GM18508 (cell line): ENCODE results near the gene HCN2.

Source experiments
- ATAC-seq: cut with Tn5 transposase; IDR thresholded peaks from one replicate; pipeline ENCODE4 v1.9.1; 2021; ENCODE audit warnings: moderate number of reproducible peaks; ENCODE audit not compliant: insufficient read depth, unreplicated experiment

The HCN2 gene

DNA sequence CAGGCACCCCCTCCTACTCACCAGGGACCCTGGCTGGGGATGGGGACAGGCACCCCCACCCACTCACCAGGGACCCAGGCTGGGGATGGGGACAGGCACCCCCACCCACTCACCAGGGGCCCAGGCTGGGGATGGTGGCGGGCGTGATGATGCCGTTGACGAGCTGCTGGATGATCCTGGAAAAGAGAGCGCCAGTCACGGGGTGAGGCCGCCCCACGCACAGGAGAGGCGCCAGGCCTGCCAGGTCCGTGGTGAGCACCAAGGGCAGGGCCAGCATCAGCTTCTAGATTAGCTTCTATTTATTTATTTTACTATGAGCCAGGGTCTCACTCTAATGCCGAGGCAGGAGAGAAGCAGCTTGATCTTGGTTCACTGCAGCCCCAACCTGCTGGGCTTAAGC, 60.4 kb downstream of the HCN2 start:
- no peak for ATAC-seq

DNA sequence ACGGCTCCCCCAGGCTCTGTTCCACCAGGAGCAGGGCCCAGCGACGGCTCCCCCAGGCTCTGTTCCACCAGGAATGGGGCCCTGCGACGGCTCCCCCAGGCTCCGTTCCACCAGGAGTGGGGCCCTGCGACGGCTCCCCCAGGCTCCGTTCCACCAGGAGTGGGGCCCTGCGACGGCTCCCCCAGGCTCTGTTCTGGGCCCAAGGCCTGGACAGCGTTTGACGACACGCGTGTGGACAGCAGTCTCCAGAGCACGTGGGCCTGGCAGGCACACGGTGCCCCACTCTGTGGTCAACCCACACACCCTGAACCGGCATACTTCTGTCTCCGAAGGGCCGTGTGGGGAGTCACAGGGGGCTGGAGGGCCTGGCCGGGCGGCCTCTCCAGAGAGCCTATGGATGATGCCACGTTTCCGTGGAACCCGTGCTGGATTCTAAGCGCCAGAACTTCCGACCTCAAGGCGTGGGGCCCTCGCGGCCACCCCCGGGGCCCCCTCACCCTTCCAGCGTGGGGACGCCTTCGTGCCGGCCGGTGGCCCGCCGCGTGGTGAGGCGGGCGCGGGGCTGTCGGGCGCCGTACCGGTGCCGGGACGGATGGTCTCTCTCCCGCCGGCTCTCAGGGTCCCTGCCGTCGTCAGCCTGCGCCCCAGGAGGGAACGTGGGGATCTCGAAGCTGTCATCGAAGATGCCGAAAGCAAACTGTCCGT, 61.6 kb downstream of the HCN2 start:
- ATAC-seq = no peak

GRCh38 chr19:651991-652390, 62.3 kb downstream of the HCN2 start:
- ATAC-seq = no peak

GRCh38 chr19:652467-653389, 63.0 kb downstream of the HCN2 start:
- ATAC-seq = no peak

DNA sequence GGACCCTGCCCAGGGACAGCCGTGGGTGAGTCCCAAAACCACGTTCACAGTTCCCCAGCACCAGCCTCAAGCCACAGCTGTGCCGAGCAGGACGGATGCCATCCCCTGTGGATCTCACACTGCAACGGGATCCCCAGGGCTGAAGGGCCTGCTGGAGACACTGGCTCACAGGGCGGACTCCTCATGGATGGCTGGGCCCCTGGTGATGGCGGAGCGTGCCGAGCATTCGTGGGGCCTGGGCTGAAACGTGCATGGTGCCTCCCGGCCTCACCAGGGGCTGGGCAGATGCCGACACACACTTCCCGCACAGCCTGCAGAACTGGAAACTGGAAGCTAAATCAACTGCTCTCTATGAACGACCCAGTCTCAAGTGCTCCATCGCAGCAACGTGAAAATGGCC, 63.7 kb downstream of the HCN2 start:
- ATAC-seq = no peak

- ATAC-seq = no peak
Observed at GRCh38 chr19:655691-656090, 66.0 kb downstream of the HCN2 start.

- ATAC-seq = no peak
Observed at GRCh38 chr19:656751-657559, 67.3 kb downstream of the HCN2 start.

DNA sequence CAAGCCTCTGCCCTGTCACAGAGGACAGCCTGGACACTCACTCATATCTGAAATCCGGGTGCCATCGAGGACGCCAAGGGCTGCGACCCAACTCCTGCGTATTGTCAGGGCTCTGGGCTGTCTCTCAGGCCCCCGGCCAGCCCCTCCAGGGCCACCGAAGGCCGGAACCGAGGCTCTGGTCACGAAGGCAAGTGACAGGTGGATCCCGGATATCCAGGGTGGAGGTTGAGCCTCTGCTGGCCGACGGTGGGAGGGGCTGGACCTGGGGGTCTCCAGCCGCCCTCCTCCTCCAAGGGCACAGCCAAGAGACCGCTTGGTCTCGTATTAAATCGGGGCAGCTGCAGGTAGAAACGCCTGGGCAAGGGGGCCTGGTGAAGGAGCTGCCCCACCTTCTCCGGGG, 67.9 kb downstream of the HCN2 start:
- ATAC-seq = no peak

DNA sequence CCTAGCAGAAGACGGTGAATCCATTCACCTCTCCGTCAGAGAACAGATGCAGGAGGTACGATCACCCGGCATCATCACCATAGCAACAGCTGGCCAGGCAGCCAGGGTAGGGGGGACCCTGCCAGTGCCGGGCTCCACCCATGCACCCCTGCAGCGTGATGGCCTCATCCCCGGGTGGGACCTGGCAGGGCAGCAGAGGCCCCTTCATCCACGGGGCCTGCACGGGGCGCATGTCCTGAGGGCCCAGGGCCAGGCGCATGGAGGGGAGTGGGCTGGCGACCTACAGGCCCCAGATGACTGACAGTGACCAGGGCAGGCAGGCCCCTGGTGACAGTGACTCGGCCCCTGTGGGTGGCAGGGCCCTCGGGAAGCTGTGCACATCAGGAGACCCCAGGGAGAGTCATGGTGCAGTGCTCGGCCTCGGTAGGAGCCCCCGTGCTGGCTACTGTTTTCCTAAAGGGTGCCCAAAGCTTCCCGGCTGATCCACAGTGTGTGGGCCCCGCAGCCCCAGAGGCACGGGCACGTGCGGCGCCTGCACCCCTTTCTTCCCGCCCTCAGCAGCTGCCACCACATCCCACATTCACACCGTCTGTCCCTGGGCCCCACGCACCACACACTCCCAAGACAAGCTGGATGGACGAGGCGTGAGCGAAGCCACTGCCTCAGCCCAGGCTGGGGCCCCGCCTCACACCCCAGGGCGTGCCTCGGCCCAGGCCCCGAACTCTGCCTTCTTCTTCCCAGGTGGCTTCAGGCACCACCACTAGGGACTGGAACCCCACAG, 68.6 kb downstream of the HCN2 start:
- ATAC-seq = no peak

DNA sequence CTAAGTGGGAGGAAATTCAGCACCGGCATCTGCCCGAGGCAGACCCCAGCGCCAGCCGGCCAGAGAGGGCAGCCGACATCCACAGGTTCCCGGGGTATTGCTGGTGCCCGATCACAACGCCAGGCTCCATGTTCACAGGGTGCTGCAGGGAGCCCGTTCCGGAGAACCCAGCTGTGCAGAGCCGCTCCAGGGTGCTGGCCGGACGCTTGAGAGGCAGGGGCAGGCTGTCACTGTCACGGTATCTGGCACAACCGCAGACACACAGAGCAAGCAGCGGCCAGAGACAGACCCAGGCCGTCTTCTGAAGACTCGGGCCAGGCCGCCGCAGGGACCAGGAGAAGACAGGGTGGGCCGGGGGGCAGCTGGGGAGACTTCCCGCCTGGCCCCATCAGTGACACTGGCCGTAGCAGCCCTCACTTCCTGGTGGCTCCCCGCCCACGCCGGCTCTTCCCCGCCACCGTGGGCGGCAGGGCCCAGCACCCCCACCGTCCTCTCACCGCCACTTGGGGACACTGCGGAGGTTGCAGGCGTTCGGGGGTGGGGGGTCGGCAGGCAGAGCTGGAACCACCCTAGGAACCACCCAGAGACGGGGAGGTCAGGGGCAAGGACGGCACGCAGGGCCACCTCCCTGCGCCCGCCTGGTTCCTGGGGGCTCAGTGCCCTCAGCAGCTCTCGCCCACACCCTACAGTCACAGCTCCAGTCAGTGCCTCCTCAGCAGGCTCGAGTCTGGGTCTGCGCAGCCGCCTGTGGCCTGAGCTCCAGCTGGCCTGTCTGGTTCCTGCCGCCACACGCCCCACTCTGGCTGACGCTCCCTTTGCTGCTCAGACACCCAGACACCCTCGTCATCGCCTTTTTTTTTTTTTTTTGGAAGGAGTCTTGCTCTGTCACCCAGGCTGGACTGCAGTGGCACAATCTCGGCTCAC, 69.5 kb downstream of the HCN2 start:
- no peak for ATAC-seq

DNA sequence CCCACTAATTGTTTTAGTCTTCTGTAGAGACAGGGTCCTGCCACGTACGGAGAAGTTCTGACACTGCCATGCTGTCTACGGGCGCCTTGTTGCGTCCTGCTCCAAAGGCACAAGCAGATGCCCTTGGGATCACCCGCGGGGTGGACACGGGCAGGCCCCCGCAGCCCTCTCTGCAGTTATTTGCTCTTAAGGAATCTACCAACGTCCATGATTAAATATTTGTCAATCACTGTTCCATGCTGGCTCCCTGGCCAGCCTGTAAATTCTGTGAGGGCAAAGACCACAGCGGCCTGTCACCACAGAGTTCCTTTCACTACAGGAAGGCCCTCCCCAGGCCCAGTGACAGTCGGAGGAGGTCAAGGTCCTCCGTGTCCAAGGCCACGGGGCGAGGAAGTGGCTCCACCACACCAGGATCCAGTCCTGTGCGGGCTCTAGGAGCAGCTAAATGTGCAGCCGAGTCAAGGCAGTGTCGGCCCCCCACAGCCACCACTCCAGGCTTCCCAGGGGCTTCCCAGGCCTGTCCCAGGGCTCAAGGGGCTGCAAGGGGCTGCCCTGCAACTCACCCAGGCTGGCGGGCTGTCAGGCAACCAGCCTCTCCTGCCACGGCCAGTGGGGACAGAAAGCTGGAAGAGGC, 71.2 kb downstream of the HCN2 start:
- no peak for ATAC-seq

- ATAC-seq = no peak
Observed at GRCh38 chr19:661427-662196, 71.9 kb downstream of the HCN2 start.

DNA sequence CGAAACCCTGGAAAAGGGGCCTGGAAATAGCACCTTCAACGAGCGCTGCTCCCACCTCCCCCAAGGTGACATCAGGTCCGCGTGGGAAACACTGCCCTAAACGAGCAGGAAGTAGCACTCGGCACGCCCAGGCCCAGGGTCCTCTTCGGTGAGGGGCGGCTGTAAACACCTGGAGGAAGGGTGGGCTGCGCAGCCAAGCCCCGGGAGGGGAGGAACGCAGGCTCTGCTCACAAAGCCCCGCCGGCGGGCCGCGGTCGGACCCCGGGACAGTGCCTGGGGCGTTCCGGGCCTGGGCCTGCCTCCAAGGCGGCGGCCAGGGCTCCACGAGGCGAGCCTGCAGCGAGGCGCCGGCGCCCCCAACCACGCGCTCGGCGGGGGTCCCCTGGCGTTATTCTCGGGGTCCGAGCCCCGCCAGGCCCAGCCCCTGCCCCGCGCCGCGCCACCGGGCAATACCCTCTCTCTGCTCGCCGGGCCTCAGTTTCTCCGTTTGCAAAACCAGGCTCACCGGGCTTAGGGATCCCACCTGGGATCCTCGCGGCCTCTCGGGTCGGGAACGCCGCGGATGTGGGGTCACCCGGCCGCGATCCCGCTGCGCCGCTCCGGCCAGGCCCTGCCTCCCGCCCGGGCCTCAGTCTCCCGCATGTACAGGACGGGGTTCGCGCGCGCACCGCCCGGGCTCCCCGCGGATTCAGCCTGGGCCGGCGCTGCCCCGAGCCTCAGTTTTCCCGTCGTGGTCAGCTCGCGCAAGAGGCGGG, 72.7 kb downstream of the HCN2 start:
- ATAC-seq = no peak

DNA sequence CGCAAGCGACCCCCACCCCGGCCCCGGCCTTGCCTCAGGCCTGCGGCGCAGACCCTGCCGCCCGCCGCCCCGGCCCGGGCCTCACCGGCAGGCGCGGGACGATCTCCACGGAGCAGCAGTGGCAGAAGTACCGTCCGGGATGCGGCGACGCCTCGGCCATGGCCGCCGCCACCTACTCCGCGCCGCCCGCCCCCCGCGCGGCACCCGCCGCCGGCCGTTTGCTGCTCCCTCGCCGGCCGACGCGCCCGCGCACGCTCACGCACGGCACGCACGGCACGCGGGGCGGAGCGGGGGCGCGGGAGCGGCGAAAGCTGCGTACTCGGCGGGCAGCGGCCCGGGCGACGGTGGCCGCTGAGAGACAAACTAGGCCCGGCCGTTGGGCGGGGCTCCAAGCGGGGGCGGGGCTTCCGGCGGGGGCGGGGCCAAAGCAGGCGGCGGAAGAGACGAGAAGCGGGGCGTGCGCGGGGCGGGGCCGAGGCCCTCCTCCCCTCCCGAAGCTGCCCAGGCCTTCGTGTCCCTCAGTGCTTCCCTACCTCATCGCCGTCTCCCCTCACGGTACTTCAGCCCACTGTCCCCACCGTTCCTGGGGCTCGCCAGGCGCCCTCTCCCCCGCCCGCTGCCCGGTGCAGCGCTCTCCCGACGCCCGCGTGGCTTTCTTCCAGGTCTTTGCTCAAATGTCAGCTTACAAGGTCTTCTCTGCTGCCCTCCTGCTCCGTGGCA, 73.4 kb downstream of the HCN2 start, which contains the start of gene RNF126:
Gene RNF126 (minus strand): TSS at position 253 of the 720 bp plus-strand sequence. CDS start 93 bp downstream, at position 160.
- no peak for ATAC-seq

DNA sequence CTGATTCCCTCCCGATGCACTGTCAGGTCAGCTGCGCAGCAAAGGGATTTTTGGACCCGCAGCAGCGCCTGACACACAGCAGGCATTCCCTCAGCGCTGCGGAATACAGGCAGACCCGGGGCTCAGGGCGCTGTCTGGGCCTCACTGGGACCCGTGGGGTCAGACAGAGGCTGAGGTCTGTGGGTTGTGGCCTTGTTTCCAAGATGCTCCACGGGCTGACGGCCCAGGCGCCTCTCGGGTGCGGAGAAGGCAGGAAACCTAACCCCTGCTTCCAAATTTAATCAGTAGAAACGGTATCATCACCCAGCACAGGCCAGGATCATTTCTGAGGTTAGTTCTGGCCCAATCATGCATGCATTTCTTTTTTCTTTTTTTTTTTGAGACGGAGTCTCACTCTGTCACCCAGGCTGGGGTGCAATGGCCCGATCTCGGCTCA, 74.0 kb downstream of the HCN2 start:
- no peak for ATAC-seq

DNA sequence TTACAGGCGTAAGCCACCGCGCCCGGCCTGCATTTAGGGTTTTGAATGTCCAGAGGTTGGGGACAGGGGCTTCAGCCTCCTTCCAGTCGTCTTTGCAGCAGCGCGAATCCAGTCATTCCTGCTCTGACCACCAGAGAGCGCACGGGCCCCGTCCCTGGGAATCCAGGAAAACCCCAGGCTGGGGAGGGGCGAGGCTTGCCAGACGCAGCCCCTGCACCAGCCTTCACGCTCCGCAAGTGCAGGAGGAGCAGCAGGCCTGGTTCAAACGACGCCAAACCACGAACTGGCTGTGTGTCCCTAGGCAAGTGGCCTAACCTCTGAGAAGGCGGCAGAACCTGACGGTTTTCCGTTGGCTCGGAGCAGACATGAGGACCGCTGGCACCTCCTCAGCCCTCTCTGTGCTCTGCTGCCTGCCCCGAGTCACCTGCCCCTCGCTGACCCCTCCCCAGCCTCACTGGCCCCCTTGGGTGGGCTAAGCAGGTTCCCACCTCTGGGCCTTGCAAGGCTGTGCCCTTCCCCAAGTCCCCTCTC, 75.3 kb downstream of the HCN2 start:
- no peak for ATAC-seq
